Measurements from ENCODE around the gene MACROD2.

GRCh38 chr20:14432597-14432996, 437.3 kb downstream of the MACROD2 start:
- TF ChIP-seq POLR2A (IDR thresholded peaks at IDR 0.05) = no peak
- TF ChIP-seq CTCF (IDR thresholded peaks at IDR 0.05) = no peak

Measured in uterus (tissue), 2 donors.